GM19438 (cell line): ENCODE data around the gene ITM2B.

Source experiments
- ATAC-seq: cut with Tn5 transposase; IDR thresholded peaks from one replicate; pipeline ENCODE4 v1.9.1; 2021; ENCODE audit warnings: low read depth; ENCODE audit not compliant: unreplicated experiment

Gene ITM2B

GRCh38 chr13:48302871-48303358 lies 69.9 kb downstream of the ITM2B start:
- ATAC-seq, result no peak

- peak; percentile 75 for ATAC-seq
These were observed 70.5 kb downstream of the ITM2B start, which contains the start of gene RB1 for GRCh38 chr13:48303359-48304142. TSS of gene RB1 (plus strand) at chr13:48303751. CDS start at chr13:48303913, 162 bp downstream.

GRCh38 chr13:48304143-48304876 lies 71.3 kb downstream of the ITM2B start:
- ATAC-seq, result peak; percentile 60

- no peak for ATAC-seq
These were observed 78.2 kb downstream of the ITM2B start for GRCh38 chr13:48311223-48311622.

- ATAC-seq, result no peak
These were observed 83.1 kb downstream of the ITM2B start for GRCh38 chr13:48315969-48316650.

GRCh38 chr13:48316826-48317510 lies 84.0 kb downstream of the ITM2B start:
- ATAC-seq, result no peak

- ATAC-seq, result no peak
These were observed 84.7 kb downstream of the ITM2B start for GRCh38 chr13:48317511-48318376.

- ATAC-seq, result no peak
These were observed 85.4 kb downstream of the ITM2B start for GRCh38 chr13:48318377-48318811.

GRCh38 chr13:48318821-48319511 lies 86.0 kb downstream of the ITM2B start:
- no peak for ATAC-seq
